ENCODE results near the gene WNT2B.

The WNT2B gene

GRCh38 chr1:112504661-112505399 is 3.9 kb upstream of the WNT2B start:
- DNase-seq (ENCODE audit: low read depth in 2 of 2), result no peak

- DNase-seq (ENCODE audit: low read depth in 2 of 2), result no peak
Observed at GRCh38 chr1:112505400-112505785, 3.4 kb upstream of the WNT2B start.

- no peak for DNase-seq (ENCODE audit: low read depth in 2 of 2)
Observed at GRCh38 chr1:112505878-112506277, 2.9 kb upstream of the WNT2B start.

GRCh38 chr1:112506306-112506705 is 2.5 kb upstream of the WNT2B start:
- DNase-seq (ENCODE audit: low read depth in 2 of 2), result no peak

- DNase-seq (ENCODE audit: low read depth in 2 of 2), result no peak
Observed at GRCh38 chr1:112506731-112507130, 2.0 kb upstream of the WNT2B start.

- no peak for DNase-seq (ENCODE audit: low read depth in 2 of 2)
Observed at GRCh38 chr1:112507336-112507735, 1.4 kb upstream of the WNT2B start.

GRCh38 chr1:112507921-112508277 is 866 bp upstream of the WNT2B start:
- no peak for DNase-seq (ENCODE audit: low read depth in 2 of 2)

- DNase-seq (ENCODE audit: low read depth in 2 of 2), result no peak
Observed at GRCh38 chr1:112509005-112509659, 367 bp downstream of the WNT2B start.

GRCh38 chr1:112509660-112510178 is 954 bp downstream of the WNT2B start:
- DNase-seq (ENCODE audit: low read depth in 2 of 2), result no peak

- no peak for DNase-seq (ENCODE audit: low read depth in 2 of 2)
Observed at GRCh38 chr1:112510340-112510739, 1.6 kb downstream of the WNT2B start.

- DNase-seq (ENCODE audit: low read depth in 2 of 2), result no peak
Observed at GRCh38 chr1:112511897-112512296, 3.1 kb downstream of the WNT2B start.

- DNase-seq (ENCODE audit: low read depth in 2 of 2), result no peak
Observed at GRCh38 chr1:112513112-112513870, 4.5 kb downstream of the WNT2B start.

GRCh38 chr1:112514901-112515300 is 6.1 kb downstream of the WNT2B start:
- DNase-seq (ENCODE audit: low read depth in 2 of 2), result no peak

- no peak for DNase-seq (ENCODE audit: low read depth in 2 of 2)
Observed at GRCh38 chr1:112515311-112516009, 6.7 kb downstream of the WNT2B start.

GRCh38 chr1:112516141-112516540 is 7.4 kb downstream of the WNT2B start:
- DNase-seq (ENCODE audit: low read depth in 2 of 2), result no peak

- DNase-seq (ENCODE audit: low read depth in 2 of 2), result no peak
Observed at GRCh38 chr1:112517231-112517630, 8.5 kb downstream of the WNT2B start.

- no peak for DNase-seq (ENCODE audit: low read depth in 2 of 2)
Observed at GRCh38 chr1:112517646-112518045, 8.9 kb downstream of the WNT2B start.

- no peak for DNase-seq (ENCODE audit: low read depth in 2 of 2)
Observed at GRCh38 chr1:112518186-112518585, 9.4 kb downstream of the WNT2B start.

GRCh38 chr1:112520166-112520565 is 11.4 kb downstream of the WNT2B start:
- DNase-seq (ENCODE audit: low read depth in 2 of 2), result no peak

- DNase-seq (ENCODE audit: low read depth in 2 of 2), result no peak
Observed at GRCh38 chr1:112522621-112523020, 13.9 kb downstream of the WNT2B start.

GRCh38 chr1:112524251-112524650 is 15.5 kb downstream of the WNT2B start:
- no peak for DNase-seq (ENCODE audit: low read depth in 2 of 2)

GRCh38 chr1:112524986-112525385 is 16.2 kb downstream of the WNT2B start:
- no peak for DNase-seq (ENCODE audit: low read depth in 2 of 2)
